Raji (cell line): ENCODE data around the gene ARGLU1.

Source experiments
- POLR2A ChIP-seq: IDR thresholded peaks from 2 replicates; pipeline ENCODE4 v1.6.1; 2011; ENCODE audit warnings: low read depth, low read length, control low read depth; ENCODE audit not compliant: insufficient read depth

Gene ARGLU1, protein sequence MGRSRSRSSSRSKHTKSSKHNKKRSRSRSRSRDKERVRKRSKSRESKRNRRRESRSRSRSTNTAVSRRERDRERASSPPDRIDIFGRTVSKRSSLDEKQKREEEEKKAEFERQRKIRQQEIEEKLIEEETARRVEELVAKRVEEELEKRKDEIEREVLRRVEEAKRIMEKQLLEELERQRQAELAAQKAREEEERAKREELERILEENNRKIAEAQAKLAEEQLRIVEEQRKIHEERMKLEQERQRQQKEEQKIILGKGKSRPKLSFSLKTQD

DNA sequence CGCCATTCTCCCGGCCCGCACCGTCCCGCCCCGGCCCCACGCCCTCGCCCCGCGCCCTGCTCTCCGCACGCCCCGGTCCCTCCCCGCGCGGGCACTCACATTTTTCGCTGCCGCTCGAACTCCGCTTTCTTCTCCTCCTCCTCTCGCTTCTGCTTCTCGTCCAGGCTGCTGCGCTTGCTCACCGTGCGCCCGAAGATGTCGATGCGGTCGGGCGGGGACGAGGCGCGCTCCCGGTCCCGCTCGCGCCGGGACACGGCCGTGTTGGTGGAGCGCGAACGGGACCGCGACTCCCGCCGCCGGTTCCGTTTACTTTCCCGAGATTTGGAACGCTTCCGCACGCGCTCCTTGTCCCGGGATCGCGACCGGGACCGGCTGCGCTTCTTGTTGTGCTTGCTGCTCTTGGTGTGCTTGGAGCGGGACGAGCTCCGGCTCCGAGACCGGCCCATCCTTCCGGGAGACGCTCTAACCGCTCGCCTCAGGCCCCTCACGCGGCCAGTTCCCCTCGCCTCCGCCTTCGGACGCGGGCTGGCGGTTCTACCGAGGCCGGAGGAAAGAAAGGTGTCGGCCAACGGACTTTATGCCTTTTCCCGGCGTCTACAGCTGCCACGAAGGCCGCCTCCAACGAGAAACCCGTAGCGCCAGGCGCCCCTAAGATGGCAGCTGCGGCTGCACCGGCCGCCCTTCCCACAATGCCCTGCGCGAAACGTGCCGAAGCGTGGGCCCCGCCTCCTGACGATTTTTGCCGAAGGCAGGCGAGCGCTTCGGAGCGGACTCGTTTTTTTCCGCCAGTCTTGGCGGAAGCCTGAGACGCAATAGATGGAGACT is at the start of gene ARGLU1:
TSS of gene ARGLU1 (minus strand) at position 664 of the 825 bp plus-strand sequence. CDS start at position 446, 218 bp downstream.
- peak; percentile 95 for TF ChIP-seq POLR2A

DNA sequence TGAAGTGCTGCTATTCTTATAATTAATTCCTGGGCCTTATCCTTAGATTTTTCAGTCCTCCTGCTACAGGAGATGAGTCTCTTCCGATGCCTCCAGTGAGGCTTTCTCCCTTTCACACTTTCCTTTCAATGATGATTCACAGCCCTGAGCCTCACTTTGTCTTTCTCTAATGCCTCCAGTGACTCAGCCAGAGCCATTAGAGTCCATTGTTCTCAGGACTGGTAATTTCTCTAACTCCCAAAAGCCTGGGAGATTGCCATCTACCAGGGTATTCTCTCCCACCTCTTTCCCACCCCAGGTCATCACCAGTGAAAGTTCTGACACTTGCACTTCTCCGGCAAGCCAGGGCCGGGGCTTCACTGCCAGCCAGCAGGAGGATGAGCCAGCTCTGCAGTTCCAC is 49.6 kb upstream of the ARGLU1 start:
- no peak for TF ChIP-seq POLR2A

DNA sequence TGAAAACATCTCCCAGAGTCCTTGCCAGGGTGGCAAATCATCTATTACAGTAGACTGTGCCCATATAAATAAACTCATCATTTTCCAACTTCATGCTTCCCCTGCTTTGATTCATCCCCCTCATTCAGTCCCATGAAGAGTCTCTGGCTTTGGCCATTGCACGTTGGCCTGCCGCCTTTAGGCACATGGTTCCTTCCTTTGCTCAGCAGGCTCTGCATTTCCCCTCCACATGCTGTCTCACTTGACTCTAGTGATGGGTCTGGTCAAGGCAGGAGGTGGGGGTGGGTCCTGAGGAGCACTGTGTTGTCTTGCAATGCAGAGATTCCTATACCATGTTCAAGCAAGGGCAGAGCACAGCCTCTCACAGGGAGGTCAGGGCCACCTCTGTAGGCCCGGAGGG is 48.8 kb upstream of the ARGLU1 start:
- TF ChIP-seq POLR2A = no peak

DNA sequence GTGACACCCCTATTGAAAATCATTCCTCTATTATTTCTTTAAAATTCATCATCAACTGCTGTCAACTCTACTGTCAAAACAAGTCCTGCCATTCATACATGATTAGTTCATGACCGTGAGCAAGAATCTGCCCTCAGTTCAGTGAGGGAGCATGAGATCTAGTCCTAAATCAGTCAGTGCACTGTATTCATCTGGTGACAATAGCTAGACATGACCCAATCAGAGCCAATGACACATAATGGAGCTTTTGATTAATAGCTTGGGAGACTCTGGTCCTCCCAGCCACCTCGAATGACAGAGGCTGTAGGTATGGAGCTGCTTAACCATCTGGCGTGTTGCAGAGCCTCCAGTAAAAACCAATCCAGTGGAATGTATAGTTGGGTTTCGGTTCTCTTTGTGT is 46.9 kb upstream of the ARGLU1 start:
- TF ChIP-seq POLR2A = no peak

DNA sequence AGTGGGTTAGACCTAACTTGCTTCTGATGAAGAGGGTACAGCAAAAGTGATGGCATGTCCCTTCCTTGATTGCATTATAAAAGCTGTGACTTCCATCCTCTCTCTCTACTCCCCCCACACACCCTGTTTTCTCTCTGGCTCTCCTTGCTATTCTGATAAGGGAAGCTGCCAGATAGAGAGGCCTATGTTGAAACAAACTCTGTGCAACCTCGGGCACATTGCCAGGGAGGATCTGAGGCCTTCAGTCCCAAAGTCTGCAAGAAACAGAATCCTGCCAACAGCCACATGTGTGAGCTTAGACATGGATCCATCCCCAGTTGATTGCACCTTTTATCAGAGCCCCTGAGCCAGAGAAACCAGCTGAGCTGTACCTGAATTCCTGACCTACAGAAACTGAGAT is 44.8 kb upstream of the ARGLU1 start:
- no peak for TF ChIP-seq POLR2A

DNA sequence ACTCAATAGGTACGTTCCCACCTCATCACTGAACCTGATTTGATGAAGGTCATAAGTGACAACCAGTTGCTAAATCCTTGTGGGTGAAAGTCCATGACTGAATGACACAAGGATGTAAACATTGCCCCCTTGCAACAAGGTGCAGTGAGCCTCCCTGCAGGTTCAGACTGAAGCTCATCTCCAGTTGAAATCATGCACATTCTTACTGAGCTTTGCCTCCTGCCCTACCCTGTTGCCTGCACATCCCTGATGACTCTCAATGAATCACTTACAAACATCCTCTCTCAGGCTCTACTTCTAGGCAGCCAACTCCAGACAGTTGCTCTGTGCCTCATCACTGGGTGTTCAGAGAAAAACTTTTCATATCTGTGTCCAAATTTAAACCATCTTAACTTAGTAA is 42.5 kb upstream of the ARGLU1 start:
- no peak for TF ChIP-seq POLR2A

DNA sequence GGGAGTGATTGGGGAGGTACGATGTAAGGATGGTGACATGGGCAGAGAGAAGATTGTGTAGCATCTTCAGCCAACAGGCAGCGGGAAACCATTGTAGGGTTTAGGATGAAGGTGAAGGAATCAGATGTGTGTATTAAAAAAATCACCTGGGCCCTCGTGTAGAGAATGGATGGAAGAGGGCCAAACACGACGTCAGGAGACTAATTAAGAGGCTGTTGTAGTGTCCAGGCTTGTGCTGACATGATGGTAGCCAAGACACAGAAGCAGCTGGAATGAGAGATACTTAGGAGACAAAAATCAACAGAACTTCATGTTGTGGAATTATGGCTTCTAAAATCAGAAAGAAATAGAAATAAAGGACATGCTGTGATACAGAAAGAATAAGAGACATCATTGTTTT is 41.2 kb upstream of the ARGLU1 start:
- no peak for TF ChIP-seq POLR2A

DNA sequence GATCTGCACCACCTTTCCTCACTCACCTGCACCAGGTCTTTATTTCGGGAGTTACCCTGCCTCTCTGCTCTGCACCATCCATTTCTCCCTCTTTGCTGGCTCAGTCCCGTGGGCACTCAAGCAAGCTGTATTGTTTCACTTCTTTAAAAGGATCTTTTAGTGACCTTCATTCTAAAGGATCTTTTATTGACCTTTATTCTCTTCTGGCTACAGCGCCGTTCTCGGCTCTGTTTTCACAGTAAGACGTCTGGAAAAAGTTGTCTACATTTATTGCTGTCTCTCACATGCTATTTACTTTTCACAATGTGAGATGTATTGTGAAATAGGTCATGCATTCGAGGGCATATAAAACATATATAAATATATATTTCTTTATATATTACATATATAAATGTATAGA is 35.6 kb upstream of the ARGLU1 start:
- TF ChIP-seq POLR2A = no peak

DNA sequence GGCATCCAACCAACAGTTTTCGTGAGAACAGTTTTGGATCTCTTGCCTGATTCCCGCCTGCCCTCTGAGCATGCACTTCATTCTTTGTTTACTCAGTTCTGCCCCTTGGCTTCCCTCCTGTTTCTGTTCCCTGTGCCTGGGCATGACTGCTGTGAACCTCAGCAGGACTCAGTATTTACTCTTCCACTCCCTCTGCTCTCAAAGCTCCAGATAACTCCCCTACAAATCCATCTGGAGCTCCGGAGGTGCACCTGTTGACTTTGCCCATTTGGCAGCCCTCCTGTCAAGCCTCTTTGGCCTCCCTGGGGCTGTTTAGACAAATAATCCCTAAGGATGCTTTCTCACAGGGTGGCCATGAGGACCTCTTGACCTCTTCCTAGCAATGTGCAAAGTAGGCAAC is 34.2 kb upstream of the ARGLU1 start:
- TF ChIP-seq POLR2A = no peak

DNA sequence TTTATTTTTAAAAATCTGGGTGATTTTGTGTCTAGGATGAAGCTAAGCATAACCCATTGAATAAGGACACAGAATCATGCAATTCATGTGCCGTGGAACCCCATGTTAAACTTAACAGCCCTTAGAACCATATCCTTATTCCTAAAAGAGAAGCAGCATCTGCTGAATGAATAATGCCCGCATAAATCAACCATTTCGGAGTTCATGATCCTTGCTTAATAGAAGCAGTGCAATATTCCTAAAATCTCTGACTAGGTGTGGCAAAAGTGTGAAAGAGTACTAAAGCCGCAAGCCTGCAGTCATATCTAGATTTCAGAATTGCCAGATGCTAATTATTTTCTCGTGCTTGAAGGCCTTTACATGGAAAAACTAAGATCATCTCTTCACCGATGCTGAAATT is 33.6 kb upstream of the ARGLU1 start:
- no peak for TF ChIP-seq POLR2A

DNA sequence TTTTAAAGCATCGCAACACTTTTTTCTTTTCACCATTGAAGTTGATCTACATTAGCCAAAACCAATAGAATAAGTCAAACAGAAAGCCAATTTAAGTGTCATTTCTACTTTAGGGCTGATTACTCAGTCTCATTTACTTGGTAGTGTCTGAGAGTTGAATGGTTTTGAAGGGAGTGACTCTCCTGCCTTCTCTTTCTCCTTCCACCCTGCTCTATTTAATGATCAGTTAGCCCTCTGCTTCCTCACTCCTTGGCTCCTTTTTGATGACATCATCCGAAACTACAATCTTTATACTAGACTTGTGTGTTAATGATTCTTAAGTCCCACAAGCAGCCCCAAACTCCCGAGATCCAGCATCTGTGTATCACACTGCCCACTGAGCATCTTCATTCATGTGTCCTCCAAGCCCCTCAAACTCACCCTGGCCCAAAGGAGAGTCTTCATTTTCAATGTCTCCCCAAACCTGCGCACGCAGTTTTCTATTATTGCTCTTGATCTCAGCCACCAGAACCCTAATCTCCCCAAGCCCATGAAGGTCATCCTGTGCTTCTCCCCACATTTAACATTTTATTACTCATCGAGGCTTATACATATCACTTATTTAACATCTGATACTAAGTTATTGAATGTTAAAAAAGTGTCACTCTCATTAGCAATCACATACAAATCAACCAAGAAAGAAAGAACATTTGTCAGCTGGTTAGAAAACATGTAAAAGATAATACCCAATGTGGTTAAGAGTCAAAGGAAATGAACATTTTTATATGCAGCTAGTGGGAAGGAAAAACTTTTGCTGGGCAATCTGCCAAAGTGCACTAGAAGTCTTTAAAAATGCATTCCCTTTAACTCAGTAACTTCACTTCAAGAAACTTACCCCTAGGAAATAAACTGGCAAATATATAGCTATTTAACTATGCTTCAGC is 32.2 kb upstream of the ARGLU1 start:
- no peak for TF ChIP-seq POLR2A

DNA sequence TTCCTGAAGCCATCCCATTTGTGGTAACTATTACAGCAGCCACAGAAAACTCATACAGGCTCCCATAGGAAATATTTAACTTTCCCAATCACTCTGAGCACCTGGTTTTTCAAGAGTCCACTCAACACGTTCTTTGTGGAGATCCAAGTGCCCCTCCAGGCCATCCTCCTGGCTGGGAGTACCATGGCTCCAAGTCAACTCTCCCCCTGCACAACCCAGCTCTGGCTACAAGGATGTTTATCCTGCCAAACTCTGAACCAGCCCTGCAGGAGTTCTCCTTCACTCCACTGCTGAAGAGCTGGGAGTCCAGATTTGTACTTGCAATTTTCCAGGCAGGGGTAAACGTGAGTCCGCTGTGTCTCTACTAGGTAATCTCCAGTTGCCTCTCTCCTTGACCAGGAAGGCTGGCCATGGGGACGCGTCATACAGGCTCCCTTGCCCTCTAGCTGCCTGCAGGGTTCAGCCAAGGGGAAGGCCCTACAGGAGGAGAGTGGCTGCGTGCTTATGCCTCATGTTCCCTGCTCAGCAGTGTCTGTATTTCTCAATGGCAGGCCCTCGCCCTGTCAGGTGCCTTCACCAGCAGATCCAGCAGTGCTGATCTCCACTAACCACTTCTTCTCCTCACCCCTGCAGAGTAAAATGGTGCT is 29.9 kb upstream of the ARGLU1 start:
- TF ChIP-seq POLR2A = no peak

DNA sequence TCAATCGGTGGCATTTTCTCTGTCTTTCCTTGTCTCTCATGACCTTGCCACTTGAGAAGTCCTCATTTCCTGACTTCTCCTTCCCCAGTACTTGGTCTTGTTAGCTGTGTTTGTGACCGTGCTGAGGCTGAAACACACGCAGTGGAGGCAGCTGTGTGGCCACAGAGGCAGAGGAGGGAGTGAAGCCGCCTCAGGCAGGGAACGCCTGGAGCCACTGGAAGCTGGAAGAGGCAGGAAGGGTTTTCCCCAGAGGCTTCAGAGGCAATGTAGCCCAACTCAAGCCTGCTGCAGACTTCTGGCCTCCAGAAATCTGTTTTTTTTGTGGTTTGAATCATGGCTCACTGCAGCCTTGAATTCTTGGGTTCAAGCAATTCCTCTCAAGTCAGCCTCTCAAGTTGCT is 29.2 kb upstream of the ARGLU1 start:
- no peak for TF ChIP-seq POLR2A

DNA sequence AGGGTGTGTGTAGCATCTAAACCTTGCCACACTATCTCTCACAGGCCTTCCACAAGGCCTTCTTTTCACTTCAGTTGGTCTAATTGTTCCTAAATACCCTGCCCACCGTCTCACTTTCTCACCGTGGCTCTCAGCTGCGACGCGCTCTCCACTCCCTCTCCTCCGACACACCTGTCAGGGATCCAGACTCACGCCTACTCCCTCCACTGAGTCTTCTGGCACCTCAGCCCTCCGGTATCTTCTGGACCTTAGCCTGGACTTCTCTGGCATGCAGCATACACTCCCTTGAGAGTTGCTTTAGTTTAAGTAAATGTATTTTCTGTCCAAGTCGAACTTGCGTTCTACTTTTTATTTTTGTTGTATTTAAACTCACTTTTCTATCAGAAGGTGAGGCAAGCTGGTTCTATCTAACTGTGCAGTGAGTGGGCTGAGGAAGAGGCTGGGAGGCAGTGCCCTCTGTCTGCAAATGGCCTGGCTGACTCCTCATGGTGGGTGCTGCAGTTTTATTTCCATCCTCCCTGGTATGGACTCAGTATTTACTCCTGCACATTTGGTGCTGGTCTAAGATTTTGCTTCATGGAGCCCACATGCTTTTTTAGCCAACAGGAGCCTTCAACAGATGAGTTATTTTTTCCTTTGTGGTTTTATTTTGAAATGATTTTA is 28.5 kb upstream of the ARGLU1 start:
- no peak for TF ChIP-seq POLR2A
